ENCODE measurements around the gene ZNF189.
A peak's percentile ranks its signal among the peaks of the same experiment; 100 is the strongest.

Gene ZNF189

DNA sequence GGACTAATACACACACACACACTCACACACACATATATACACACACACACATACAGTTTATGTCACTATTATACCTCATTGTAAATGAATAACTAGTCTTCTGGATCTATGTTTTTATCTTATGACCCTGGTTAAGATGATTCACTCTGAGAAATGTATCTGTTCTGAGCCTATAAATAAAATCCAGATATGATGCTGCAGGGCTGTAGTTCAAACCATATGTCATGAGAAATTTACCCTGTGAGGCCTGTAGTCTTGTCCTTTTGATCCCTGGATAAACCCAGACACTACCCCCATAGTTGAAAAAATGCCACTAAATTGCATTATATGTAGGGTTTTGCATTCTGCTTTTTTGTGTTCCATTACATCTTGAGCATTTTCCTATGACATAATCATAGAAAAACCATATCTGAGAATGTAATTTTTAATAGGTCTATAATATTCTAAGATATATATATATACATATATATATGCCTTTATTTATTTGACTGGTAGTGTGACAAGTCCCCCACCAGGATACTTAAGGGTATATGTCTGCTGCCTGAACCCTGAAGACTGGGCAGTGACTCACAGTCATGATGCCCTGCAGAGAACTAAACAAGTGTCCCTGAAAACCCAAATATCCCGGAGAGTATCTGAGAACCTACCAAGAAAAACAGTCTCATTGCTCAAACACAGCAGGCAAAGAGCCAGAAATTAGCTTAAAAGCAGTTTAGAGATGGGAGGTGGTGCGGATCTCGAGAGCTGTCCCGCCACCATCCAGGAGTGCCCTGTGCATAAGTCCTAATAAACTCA, 55.3 kb downstream of the ZNF189 start:
- peak; percentile 47 for DNase-seq (ENCODE audit: low read depth)

DNA sequence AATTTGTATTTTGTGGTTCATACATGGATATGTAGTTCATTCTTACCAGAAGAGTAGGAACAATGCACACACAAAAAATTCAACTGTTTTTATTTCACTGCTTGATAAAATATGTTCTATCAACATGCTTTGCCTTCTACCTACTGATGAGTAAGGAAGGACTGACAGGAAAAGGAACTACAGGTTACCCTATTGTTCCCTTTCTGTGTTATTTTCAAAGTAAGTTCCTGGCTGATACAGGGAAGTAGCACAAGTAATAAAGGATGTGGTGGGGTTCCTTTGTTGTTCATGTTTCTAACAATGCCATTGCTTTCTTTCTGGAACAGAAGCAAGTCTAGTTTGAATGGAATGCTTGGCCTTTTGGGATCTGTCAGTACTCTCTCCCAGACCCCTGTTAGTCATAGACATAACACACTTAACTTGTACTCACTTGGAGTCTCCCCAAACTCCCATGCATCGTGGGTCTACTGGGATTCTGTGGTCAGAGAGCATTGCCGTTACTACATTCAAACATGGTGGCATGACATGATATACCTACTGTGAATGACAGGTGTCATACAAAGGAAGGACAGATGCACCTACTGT, 57.1 kb downstream of the ZNF189 start:
- no peak for DNase-seq (ENCODE audit: low read depth)

DNA sequence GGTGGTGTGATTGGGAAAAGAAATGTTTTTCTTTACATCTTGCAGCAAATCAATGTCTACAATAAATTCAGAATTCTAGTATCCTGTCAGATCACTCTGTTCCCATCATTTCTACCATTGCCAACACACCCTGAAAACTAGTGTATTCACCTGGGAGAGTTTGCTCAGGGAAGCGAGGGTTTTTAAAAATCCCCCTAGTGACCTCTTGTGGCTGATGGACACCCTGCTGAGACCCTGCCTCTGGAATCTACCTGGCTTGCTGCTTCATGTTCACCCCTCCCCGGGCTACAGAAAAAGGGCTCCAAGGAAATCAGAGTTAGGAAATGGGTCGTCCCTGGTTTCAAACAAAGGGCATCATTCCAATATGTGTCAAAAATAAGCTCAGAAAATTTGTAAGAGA, 58.4 kb downstream of the ZNF189 start:
- DNase-seq (ENCODE audit: low read depth), result no peak

DNA sequence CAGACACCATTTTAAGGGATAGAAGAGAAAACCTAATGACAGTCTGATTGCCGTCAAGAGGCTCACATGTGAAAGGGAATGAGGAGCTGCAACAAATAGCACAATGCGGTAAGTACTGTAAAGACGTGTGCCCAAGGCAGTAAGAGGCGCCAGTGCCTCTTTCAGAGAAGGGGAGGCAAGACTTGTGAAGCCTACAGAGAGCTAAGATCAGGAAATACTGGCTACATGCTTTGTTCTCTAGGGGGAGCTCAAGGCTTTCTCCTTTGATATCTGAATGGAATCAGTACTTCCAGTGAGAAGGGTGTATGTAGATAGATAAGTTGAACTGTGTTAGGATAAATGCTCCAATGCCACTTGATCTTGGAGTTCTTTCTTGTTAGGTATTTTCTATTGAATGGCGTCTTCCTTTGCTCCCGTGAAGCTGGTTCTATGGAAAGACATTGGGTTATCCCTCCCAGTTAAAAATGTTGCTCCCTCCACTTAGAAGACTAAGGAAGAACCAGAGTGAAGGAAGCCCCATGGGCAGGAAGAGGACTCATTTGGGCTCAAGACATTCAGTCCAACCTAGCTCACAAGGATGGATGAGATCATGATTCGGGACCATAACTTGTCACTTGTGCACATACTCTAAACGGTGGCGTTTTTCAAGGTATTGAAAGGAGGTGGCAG, 60.4 kb downstream of the ZNF189 start:
- DNase-seq (ENCODE audit: low read depth), result peak; percentile 85
